HepG2 (cell line): Measurements from ENCODE around the gene KIAA0232.

Experiments
- KDM5A ChIP-seq: fragments of 200-600 bp; sonication (generic); IDR thresholded peaks from 2 replicates; pipeline ENCODE4 v1.7.0; 2018; ENCODE audit warnings: antibody characterized with exemption, mild to moderate bottlenecking, low read length, borderline replicate concordance
- ZSCAN20 ChIP-seq: sonication (generic); formaldehyde crosslinking; IDR thresholded peaks from 2 replicates; pipeline ENCODE4 v1.4.0; 2020; ENCODE audit warnings: missing genetic modification reagents, mild to moderate bottlenecking, borderline replicate concordance

GRCh38 chr4:6839579-6839978, 57.1 kb downstream of the KIAA0232 start:
- TF ChIP-seq ZSCAN20 (CRISPR knock-in tag), result no peak
- no peak for TF ChIP-seq KDM5A
